Dendritic cell treated with granulocyte-macrophage colony-stimulating factor and Interleukin-4, amounts not matched to agents 40 ng/mL and 50 ng/mL, for 4 days (primary cell): ENCODE measurements around the gene ARV1.
"Not testable (repeated sequence)": the region's sequence is repeated elsewhere in the genome, so short reads cannot be mapped to it uniquely, and the experiment has no call there.

ENCODE experiments used
- H3K27ac Mint-ChIP-seq: one replicate; pipeline ENCODE4 v1.8.0; 2022; ENCODE audit warnings: mild to moderate bottlenecking, mixed read lengths
- H3K27me3 Mint-ChIP-seq: one replicate; pipeline ENCODE4 v1.8.0; 2022; ENCODE audit warnings: mild to moderate bottlenecking, mixed read lengths
- H3K36me3 Mint-ChIP-seq: one replicate; pipeline ENCODE4 v1.8.0; 2022; ENCODE audit warnings: low read depth, mixed read lengths
- H3K4me1 Mint-ChIP-seq: one replicate; pipeline ENCODE4 v1.8.0; 2022; ENCODE audit warnings: low read depth, mixed read lengths
- H3K4me3 Mint-ChIP-seq: one replicate; pipeline ENCODE4 v1.8.0; 2022; ENCODE audit warnings: mild to moderate bottlenecking, moderate library complexity, mixed read lengths
- H3K9me3 Mint-ChIP-seq: one replicate; pipeline ENCODE4 v1.8.0; 2022; ENCODE audit warnings: mixed read lengths
- intact Hi-C: fragments of 100-400 bp; cut with micrococcal nuclease; formaldehyde crosslinking; loops from one replicate; pipeline ENCODE4 v1.15.0; 2022

ARV1 gene

GRCh38 chr1:230983811-230984210 is 4.9 kb downstream of the ARV1 start:
- H3K4me3 Mint-ChIP-seq = no peak overlapping the region
- peaks cover 19% of the 10 kb centered on the region for H3K4me1 Mint-ChIP-seq
- intact Hi-C loops = loop anchor here (5.0 to 10.0 kb wide), 2 partner anchors 53 to 339 kb away; partner anchors contain the start of gene COG2
- peak overlapping the region; percentile 46 for H3K27ac Mint-ChIP-seq
- H3K9me3 Mint-ChIP-seq = no peaks in the 10 kb centered on the region
- H3K36me3 Mint-ChIP-seq = peaks cover 56% of the 10 kb centered on the region
- H3K27me3 Mint-ChIP-seq = no peaks in the 10 kb centered on the region

- intact Hi-C loops = loop anchor here (5.0 to 10.0 kb wide), 2 partner anchors 52 to 340 kb away; partner anchors contain the start of gene COG2
- Mint-ChIP-seq H3K27ac (peak overlapping the region; percentile 46), H3K36me3 (peaks cover 55% of the 10 kb centered on the region), H3K4me1 (peaks cover 19% of the 10 kb centered on the region)
- H3K4me3 Mint-ChIP-seq, H3K9me3 Mint-ChIP-seq, H3K27me3 Mint-ChIP-seq: not testable (repeated sequence)
Observed at GRCh38 chr1:230984622-230985515, 6.0 kb downstream of the ARV1 start.

- no peak overlapping the region for H3K4me3 Mint-ChIP-seq
- peaks cover 58% of the 10 kb centered on the region for H3K36me3 Mint-ChIP-seq
- H3K9me3 Mint-ChIP-seq = no peaks in the 10 kb centered on the region
- H3K4me1 Mint-ChIP-seq = peaks cover 19% of the 10 kb centered on the region
- H3K27me3 Mint-ChIP-seq = no peaks in the 10 kb centered on the region
- no peak overlapping the region for H3K27ac Mint-ChIP-seq
- intact Hi-C loops = loop anchor here (10.0 kb wide), 1 partner anchor 341 kb away; the partner anchor contains the start of gene COG2
Observed at GRCh38 chr1:230985711-230986110, 6.8 kb downstream of the ARV1 start.

- intact Hi-C loops = loop anchor here (10.0 kb wide), 1 partner anchor 342 kb away; the partner anchor contains the start of gene COG2
- no peak overlapping the region for H3K27ac Mint-ChIP-seq
- H3K4me3 Mint-ChIP-seq = no peak overlapping the region
- H3K4me1 Mint-ChIP-seq = peaks cover 25% of the 10 kb centered on the region
- no peaks in the 10 kb centered on the region for H3K9me3 Mint-ChIP-seq
- peaks cover 71% of the 10 kb centered on the region for H3K36me3 Mint-ChIP-seq
- no peaks in the 10 kb centered on the region for H3K27me3 Mint-ChIP-seq
Observed at GRCh38 chr1:230986976-230987375, 8.1 kb downstream of the ARV1 start.

GRCh38 chr1:230987448-230987847 is 8.6 kb downstream of the ARV1 start:
- Mint-ChIP-seq H3K27ac (no peak overlapping the region), H3K36me3 (peaks cover 76% of the 10 kb centered on the region), H3K27me3 (no peaks in the 10 kb centered on the region), H3K9me3 (no peaks in the 10 kb centered on the region), H3K4me3 (no peak overlapping the region), H3K4me1 (peaks cover 25% of the 10 kb centered on the region)
- intact Hi-C loops = loop anchor here (10.0 kb wide), 1 partner anchor 343 kb away; the partner anchor contains the start of gene COG2

GRCh38 chr1:230992100-230992774 is 13.3 kb downstream of the ARV1 start:
- H3K27ac Mint-ChIP-seq = no peak overlapping the region
- H3K27me3 Mint-ChIP-seq = no peaks in the 10 kb centered on the region
- H3K9me3 Mint-ChIP-seq = no peaks in the 10 kb centered on the region
- H3K36me3 Mint-ChIP-seq = peaks cover 43% of the 10 kb centered on the region
- intact Hi-C loops = no loop called here
- H3K4me3 Mint-ChIP-seq = no peak overlapping the region
- peaks cover 6% of the 10 kb centered on the region for H3K4me1 Mint-ChIP-seq

- H3K36me3 Mint-ChIP-seq = peaks cover 27% of the 10 kb centered on the region
- no peaks in the 10 kb centered on the region for H3K27me3 Mint-ChIP-seq
- intact Hi-C loops = no loop called here
- H3K4me1 Mint-ChIP-seq = peaks cover 15% of the 10 kb centered on the region
- H3K9me3 Mint-ChIP-seq = no peaks in the 10 kb centered on the region
- H3K27ac Mint-ChIP-seq = no peak overlapping the region
- no peak overlapping the region for H3K4me3 Mint-ChIP-seq
Observed at GRCh38 chr1:230994860-230995259, 16.0 kb downstream of the ARV1 start.

GRCh38 chr1:231000201-231000600 is 21.3 kb downstream of the ARV1 start:
- peaks cover 31% of the 10 kb centered on the region for H3K9me3 Mint-ChIP-seq

GRCh38 chr1:231000639-231001038 is 21.7 kb downstream of the ARV1 start:
- Mint-ChIP-seq H3K27me3 (no peaks in the 10 kb centered on the region), H3K36me3 (no peaks in the 10 kb centered on the region), H3K27ac (no peak overlapping the region), H3K4me1 (peaks cover 9% of the 10 kb centered on the region), H3K4me3 (no peak overlapping the region), H3K9me3 (peaks cover 35% of the 10 kb centered on the region)
- intact Hi-C loops = no loop called here

More at GRCh38 chr1:231000201-231000600, 21.3 kb downstream of the ARV1 start:
- Mint-ChIP-seq H3K36me3 (no peaks in the 10 kb centered on the region), H3K4me3 (no peak overlapping the region), H3K4me1 (peaks cover 9% of the 10 kb centered on the region), H3K27me3 (no peaks in the 10 kb centered on the region), H3K27ac (no peak overlapping the region)
- intact Hi-C loops = no loop called here

GRCh38 chr1:231001892-231002291 is 23.0 kb downstream of the ARV1 start:
- intact Hi-C loops = no loop called here
- Mint-ChIP-seq H3K4me3 (no peak overlapping the region), H3K9me3 (peaks cover 47% of the 10 kb centered on the region), H3K36me3 (no peaks in the 10 kb centered on the region), H3K27ac (no peak overlapping the region), H3K4me1 (peaks cover 9% of the 10 kb centered on the region), H3K27me3 (no peaks in the 10 kb centered on the region)

GRCh38 chr1:231007535-231007934 is 28.6 kb downstream of the ARV1 start:
- H3K27me3 Mint-ChIP-seq, H3K4me1 Mint-ChIP-seq, intact Hi-C loops, H3K27ac Mint-ChIP-seq, H3K36me3 Mint-ChIP-seq, H3K4me3 Mint-ChIP-seq: not testable (repeated sequence)
- peaks cover 43% of the 10 kb centered on the region for H3K9me3 Mint-ChIP-seq

GRCh38 chr1:231011360-231011759 is 32.5 kb downstream of the ARV1 start:
- Mint-ChIP-seq H3K4me3 (no peak overlapping the region), H3K9me3 (peaks cover 4% of the 10 kb centered on the region), H3K27ac (no peak overlapping the region), H3K27me3 (no peaks in the 10 kb centered on the region), H3K4me1 (no peaks in the 10 kb centered on the region), H3K36me3 (no peaks in the 10 kb centered on the region)
- intact Hi-C loops = no loop called here

GRCh38 chr1:231011963-231012362 is 33.1 kb downstream of the ARV1 start:
- intact Hi-C loops = no loop called here
- H3K9me3 Mint-ChIP-seq = no peaks in the 10 kb centered on the region
- no peaks in the 10 kb centered on the region for H3K27me3 Mint-ChIP-seq
- H3K4me1 Mint-ChIP-seq = no peaks in the 10 kb centered on the region
- H3K27ac Mint-ChIP-seq = no peak overlapping the region
- H3K4me3 Mint-ChIP-seq = no peak overlapping the region
- H3K36me3 Mint-ChIP-seq = no peaks in the 10 kb centered on the region

- Mint-ChIP-seq H3K27ac (no peak overlapping the region), H3K36me3 (no peaks in the 10 kb centered on the region), H3K4me3 (no peak overlapping the region), H3K27me3 (no peaks in the 10 kb centered on the region), H3K9me3 (no peaks in the 10 kb centered on the region), H3K4me1 (no peaks in the 10 kb centered on the region)
- intact Hi-C loops = no loop called here
Observed at GRCh38 chr1:231013391-231014015, 34.6 kb downstream of the ARV1 start.
